ENCODE data around the gene BMS1. TPM values are rescaled to one million over a fixed set of nuclear protein-coding genes. Genes with fewer than 3 reads are reported as not detected.
"Not testable (repeated sequence)": the region's sequence is repeated elsewhere in the genome, so short reads cannot be mapped to it uniquely, and the experiment has no call there.

Gene BMS1, protein sequence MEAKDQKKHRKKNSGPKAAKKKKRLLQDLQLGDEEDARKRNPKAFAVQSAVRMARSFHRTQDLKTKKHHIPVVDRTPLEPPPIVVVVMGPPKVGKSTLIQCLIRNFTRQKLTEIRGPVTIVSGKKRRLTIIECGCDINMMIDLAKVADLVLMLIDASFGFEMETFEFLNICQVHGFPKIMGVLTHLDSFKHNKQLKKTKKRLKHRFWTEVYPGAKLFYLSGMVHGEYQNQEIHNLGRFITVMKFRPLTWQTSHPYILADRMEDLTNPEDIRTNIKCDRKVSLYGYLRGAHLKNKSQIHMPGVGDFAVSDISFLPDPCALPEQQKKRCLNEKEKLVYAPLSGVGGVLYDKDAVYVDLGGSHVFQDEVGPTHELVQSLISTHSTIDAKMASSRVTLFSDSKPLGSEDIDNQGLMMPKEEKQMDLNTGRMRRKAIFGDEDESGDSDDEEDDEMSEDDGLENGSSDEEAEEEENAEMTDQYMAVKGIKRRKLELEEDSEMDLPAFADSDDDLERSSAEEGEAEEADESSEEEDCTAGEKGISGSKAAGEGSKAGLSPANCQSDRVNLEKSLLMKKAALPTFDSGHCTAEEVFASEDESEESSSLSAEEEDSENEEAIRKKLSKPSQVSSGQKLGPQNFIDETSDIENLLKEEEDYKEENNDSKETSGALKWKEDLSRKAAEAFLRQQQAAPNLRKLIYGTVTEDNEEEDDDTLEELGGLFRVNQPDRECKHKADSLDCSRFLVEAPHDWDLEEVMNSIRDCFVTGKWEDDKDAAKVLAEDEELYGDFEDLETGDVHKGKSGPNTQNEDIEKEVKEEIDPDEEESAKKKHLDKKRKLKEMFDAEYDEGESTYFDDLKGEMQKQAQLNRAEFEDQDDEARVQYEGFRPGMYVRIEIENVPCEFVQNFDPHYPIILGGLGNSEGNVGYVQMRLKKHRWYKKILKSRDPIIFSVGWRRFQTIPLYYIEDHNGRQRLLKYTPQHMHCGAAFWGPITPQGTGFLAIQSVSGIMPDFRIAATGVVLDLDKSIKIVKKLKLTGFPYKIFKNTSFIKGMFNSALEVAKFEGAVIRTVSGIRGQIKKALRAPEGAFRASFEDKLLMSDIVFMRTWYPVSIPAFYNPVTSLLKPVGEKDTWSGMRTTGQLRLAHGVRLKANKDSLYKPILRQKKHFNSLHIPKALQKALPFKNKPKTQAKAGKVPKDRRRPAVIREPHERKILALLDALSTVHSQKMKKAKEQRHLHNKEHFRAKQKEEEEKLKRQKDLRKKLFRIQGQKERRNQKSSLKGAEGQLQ
- 17.9 and 18.9 TPM in 2 replicates for total RNA-seq (2014; rRNA removed; shearing (Covaris generic))

DNA sequence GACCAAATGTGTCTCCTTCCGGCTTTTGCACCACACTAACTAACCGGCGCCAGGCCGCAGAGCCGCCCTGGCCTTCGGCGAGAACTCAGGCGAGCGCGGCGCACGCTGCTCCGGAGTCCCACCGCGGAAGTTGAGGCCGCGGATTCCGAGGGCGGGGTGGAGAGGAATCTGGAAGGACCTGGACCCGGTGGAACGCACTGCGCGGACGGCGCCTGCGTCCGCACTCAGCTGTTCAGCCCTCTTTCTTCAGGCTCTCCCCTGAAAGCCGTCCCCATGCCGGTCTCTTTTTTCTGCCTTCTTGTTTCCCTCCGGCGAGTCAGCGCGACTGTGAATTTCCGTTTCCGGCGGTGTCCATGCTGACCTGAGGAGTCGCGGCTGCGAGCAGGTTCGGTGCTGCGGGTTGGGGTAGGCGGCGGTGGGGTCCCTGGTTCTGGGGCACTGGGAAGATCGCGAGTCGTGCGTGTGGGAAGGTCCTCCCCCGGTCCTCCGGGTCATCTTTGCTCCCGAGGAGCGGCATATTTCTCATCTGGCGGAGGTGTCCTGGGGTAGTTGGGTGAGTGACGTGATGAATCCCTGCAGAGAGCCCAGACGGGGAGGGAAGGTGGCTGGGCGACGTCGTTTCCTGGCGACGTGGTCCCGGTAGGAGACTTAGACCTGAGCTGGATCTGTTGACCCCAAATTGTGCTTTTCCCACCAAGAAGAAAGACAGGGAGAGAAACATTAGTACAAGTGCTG is at the start of gene BMS1:
Gene BMS1 (plus strand): TSS at position 350 of the 735 bp plus-strand sequence. CDS start 1,600 bp downstream, outside the sequence.
- peak; percentile 84 to 85 for DNase-seq
- Histone ChIP-seq H3K27me3 (no peaks in the 10 kb centered on the region), H3K9me3 (replicated peaks) (no peaks in the 10 kb centered on the region), H3K4me3 (peak within 1 kb of the TSS; percentile 87), H3K4me1 (no peaks in the 10 kb centered on the region), H3K27ac (peak within 1 kb of the TSS; percentile 77), H3K36me3 (no peaks in the 10 kb centered on the region; the same call in 1 of the 2 replicates)

DNA sequence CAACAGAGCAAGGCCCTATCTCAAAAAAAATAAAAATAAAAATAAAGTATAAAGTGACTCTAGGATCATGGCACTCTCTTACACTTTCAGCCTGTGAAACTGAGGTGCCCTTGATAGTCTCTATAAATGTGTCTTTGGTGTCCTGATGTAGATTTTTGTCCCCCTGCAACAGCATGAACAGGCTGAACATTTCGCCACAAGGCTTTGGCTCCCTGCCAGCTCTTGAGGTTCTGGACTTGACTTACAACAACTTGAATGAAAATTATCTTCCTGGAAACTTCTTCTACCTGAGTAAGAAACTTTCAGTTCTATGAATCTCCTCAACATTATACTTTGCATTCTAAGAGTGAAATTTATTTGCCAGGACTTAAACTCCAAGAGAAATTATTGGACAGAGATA is 48.1 kb upstream of the BMS1 start:
- no peaks in the 10 kb centered on the region for H3K27me3 ChIP-seq
- H3K4me1 ChIP-seq, result no peaks in the 10 kb centered on the region
- H3K36me3 ChIP-seq, result no peaks in the 10 kb centered on the region
- no peak overlapping the region for H3K27ac ChIP-seq
- DNase-seq, result peak in 1 of 2 experiments; percentile 18
- no peak overlapping the region for H3K4me3 ChIP-seq
- H3K9me3 ChIP-seq (replicated peaks), result no peaks in the 10 kb centered on the region

DNA sequence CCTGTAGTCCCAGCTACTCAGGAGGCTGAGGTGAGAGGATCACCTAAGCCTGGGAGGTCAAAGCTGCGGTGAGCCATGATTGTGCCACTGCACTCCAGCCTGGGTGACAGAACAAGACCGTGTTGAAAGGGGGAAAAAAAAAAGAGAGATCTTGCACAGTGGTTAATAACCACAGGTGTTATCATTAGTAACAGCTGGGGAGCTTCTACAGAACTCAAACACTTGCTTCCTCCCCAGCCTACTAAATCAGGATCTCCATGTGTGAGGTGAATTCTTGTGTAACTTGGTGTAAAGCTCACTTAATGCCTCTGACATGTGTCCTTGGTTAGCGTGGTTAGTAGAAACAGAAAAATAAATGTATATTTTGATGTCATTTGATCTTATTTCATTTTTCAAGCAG is 43.9 kb upstream of the BMS1 start:
- Histone ChIP-seq H3K4me3 (no peak overlapping the region), H3K4me1 (no peaks in the 10 kb centered on the region), H3K27ac (no peak overlapping the region), H3K27me3 (no peaks in the 10 kb centered on the region), H3K36me3 (no peaks in the 10 kb centered on the region), H3K9me3 (replicated peaks) (no peaks in the 10 kb centered on the region)
- DNase-seq, result peak in 1 of 2 experiments; percentile 3

DNA sequence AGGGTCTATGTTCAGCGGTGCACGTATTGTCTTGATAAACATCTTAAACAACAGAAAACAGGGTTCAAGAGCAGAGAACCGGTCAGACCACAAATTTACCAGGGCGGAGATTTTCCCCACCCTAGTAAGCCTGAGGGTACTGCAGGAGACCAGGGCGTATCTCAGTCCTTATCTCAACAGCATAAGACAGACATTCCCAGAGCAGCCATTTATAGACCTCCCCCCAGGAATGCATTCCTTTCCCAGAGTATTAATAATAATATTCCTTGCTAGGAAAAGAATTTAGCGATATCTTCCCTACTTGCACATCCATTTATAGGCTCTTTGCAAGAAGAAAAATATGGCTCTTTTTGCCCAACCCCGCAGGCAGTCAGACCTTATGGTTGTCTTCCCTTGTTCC is 41.1 kb upstream of the BMS1 start:
- not testable (repeated sequence) for DNase-seq

DNA sequence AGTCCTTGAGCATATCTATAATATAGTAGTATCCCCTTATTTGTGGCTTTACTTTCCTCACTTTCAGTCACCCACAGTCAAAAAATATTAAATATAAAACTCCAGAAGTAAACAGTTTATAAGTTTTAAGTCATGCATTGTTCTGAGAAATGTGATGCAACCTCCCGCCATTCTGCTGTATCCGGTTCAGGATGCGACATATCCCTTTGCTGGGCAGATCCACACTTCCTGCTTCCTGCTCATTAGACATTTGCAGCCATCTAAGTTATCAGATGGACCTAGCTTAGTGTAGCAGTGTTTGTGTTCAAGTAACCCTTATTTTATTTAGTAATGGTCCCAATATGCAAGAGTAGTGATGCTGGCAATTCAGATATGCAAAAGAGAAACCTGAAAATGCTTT is 38.9 kb upstream of the BMS1 start:
- Histone ChIP-seq H3K27me3 (no peaks in the 10 kb centered on the region), H3K36me3 (no peaks in the 10 kb centered on the region), H3K4me3 (no peak overlapping the region), H3K27ac (no peak overlapping the region), H3K4me1 (no peaks in the 10 kb centered on the region), H3K9me3 (replicated peaks) (no peaks in the 10 kb centered on the region)
- DNase-seq, result no peak

More for the DNA sequence above, 41.1 kb upstream of the BMS1 start:
- not testable (repeated sequence) for H3K27me3 ChIP-seq; H3K4me1 ChIP-seq; H3K4me3 ChIP-seq; H3K27ac ChIP-seq; H3K9me3 ChIP-seq (replicated peaks); H3K36me3 ChIP-seq

DNA sequence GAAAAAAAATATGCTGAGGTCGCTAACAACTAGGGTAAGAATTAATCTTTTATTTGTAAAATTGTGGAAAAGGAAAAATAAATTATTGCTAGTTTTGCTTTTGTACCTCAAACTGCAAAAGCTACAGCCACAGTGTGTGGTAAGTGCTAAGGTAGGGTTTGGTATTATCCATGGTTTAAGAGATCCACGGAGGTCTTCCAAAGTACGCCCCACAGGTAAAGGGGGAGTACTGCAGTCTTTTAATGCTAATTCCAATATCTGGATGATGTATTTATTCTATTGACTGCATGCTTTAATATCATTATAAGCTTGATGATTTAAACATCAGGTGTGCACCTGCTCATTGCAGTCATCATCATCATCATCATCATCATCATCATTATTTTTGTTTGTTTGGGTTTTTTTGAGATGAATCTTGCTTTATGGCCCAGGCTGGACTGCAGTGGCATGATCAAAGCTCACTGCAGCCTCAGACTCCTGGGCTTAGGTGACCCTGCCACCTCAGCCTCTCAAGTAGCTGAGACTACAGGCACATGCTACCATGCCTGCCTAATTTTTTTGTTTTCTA is 38.4 kb upstream of the BMS1 start:
- no peak for DNase-seq
- Histone ChIP-seq H3K4me3 (no peak overlapping the region), H3K27ac (no peak overlapping the region), H3K36me3 (no peaks in the 10 kb centered on the region), H3K4me1 (no peaks in the 10 kb centered on the region), H3K27me3 (no peaks in the 10 kb centered on the region), H3K9me3 (replicated peaks) (no peaks in the 10 kb centered on the region)

DNA sequence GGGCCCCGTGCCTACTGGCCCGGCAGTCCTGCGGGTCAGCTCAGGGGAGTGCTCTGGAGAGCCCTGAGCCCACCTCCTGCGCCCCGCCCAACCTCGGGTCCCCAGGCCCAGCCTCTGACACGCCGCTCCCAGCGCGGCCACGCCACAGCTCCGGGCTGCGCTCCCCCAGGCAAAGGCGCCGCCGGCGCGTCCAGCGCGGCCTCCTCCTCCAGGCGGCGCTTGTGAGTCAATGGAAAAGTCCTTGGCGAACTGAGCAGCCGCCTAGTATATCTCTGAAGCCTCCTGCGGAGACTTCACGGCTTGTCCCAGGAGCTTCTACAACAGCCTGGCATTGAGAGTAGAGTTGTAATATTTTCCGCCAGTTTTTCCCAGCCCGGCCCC is 29.5 kb upstream of the BMS1 start:
- Histone ChIP-seq H3K27ac (no peak overlapping the region), H3K4me1 (no peaks in the 10 kb centered on the region), H3K4me3 (peak overlapping the region; percentile 61), H3K36me3 (no peaks in the 10 kb centered on the region), H3K9me3 (replicated peaks) (no peaks in the 10 kb centered on the region), H3K27me3 (no peaks in the 10 kb centered on the region)
- DNase-seq, result peak; percentile 13 to 45

DNA sequence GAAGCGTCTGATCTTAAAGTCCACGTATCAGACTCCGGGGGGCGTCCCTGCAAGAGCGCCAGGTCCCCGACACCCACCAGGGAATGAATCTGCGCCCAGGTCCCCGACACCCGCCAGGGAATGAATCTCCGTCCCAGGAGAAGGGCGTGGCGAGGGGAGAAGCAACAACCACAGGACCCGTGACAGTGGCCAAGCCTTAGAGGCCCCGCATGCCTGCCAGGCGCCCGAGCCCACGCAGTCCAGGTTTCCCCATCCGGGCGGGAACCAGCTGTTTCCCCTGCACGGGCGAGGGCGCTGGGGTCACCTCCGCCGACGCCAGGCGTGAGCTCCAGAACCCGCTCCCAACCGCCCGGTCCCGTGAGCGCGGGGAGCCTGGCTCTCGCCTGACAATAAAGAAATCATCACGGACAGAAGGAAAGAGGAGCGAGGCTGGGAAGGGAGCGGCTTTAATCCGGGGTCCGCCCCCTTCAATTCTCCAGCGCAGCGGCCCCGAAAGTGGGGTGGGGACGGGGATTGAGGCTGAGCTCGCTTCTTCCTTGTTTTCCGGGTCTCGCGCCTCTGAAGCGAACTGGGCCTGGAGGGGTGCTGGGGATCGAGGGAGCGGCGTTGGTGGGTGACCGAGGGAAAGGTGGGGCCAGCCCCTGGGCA is 29.0 kb upstream of the BMS1 start:
- Histone ChIP-seq H3K4me1 (no peaks in the 10 kb centered on the region), H3K4me3 (peak overlapping the region; percentile 61), H3K36me3 (no peaks in the 10 kb centered on the region), H3K27ac (peak overlapping the region; percentile 36; the same call in 1 of the 2 replicates), H3K27me3 (no peaks in the 10 kb centered on the region), H3K9me3 (replicated peaks) (no peaks in the 10 kb centered on the region)
- DNase-seq, result peak; percentile 3 to 11

DNA sequence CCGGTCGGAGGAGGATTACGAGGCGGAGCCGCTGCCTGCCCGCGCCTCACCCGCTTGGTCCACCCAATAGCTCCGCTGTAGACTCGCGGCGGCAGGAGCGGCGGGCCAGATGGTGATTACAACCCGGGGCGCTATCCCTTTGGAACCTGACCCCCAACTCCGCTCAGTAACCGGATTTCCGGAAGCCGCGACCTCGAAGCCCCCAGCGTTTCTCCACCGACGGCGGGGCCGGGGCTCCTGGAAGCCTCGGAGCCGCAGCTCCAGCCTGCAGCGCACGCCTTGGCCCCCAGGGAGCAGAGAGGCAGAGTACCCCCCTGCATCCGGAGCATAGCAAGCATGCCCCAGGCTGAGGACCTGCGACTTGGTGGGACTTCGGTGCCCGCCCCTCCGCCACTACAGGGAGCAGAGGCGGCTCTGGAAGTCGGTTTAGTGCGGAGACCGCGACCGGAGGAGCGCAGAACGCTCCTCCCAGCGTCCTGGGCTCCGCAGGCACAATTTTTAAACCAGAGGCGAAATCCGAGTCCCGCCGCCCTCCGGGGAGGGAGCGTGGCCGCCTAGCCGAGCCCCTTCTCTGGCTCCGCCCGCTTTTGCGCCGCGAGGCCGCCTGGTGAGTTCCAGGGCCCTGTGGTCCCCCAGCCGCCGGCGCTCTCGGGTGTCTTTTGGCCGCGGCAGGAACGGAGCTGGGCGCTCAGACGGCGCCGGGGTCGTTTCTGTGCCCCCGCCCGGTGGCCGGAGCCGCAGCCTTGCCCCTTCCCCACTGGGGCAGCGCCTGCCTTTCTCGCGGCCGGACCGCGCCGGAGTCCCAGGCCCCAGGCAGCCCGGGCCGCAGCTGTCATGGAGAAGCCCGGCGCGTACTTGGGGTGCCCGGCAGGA is 28.2 kb upstream of the BMS1 start:
- peak; percentile 32 to 46 for DNase-seq
- no peaks in the 10 kb centered on the region for H3K27me3 ChIP-seq
- no peaks in the 10 kb centered on the region for H3K36me3 ChIP-seq

DNA sequence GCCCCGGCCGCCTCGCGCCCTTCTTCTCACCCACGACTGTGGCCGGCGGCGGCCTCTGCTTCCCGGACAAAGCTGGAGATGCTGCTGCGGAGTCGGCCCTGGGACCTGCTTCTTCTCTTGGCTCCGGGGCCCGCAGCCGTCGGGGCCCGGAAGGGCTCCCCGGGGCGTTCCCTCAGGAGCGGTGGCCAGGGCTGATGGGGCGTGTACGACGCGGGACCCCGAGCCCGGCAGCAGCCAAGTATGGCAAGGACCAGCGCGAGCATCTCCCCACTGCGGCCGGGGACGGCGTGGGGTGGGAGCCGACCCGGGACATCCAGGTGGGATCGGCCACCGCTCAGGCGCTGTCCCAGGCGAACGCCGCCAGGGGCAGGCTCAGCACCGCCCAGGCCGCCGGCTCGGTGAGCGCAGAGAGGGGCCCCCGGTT is 27.6 kb upstream of the BMS1 start:
- H3K27ac ChIP-seq, result no peak overlapping the region
- no peaks in the 10 kb centered on the region for H3K36me3 ChIP-seq
- DNase-seq, result no peak
- no peaks in the 10 kb centered on the region for H3K9me3 ChIP-seq (replicated peaks)
- H3K4me3 ChIP-seq, result peak overlapping the region; percentile 61
- H3K27me3 ChIP-seq, result no peaks in the 10 kb centered on the region
- H3K4me1 ChIP-seq, result no peaks in the 10 kb centered on the region

More for the DNA sequence above, 28.2 kb upstream of the BMS1 start:
- no peaks in the 10 kb centered on the region for H3K4me1 ChIP-seq
- no peaks in the 10 kb centered on the region for H3K9me3 ChIP-seq (replicated peaks)
- peak overlapping the region; percentile 61 for H3K4me3 ChIP-seq
- H3K27ac ChIP-seq, result peak overlapping the region; percentile 36; the same call in 1 of the 2 replicates

DNA sequence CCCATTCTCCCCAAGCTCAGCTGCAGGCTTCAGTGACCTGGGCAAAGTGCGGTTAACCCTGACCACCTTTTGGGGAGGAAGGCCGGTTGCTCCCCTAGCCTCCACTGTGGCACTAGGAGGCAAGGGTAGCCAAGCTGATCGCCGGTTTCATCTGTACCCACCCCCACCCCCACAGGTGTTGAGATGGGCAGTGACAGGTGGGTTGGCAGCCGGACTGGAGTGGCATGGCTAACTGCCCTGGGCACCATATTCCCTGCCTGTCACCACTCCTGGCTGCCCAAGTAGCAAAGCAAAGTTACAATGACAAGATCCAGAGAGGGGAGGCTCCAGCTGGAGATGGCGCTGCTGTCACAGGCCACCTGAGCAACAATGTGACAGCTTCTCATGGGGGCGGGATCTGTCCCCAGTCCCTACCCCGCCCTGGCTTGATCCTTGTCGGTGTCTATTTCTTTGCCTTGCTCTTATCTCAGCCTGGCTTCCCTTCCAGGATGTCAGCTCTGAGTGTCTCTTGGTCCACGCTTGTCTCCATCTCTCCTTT is 27.0 kb upstream of the BMS1 start:
- Histone ChIP-seq H3K4me1 (no peaks in the 10 kb centered on the region), H3K27me3 (no peaks in the 10 kb centered on the region), H3K27ac (no peak overlapping the region), H3K9me3 (replicated peaks) (no peaks in the 10 kb centered on the region), H3K36me3 (no peaks in the 10 kb centered on the region), H3K4me3 (no peak overlapping the region)
- DNase-seq, result no peak

DNA sequence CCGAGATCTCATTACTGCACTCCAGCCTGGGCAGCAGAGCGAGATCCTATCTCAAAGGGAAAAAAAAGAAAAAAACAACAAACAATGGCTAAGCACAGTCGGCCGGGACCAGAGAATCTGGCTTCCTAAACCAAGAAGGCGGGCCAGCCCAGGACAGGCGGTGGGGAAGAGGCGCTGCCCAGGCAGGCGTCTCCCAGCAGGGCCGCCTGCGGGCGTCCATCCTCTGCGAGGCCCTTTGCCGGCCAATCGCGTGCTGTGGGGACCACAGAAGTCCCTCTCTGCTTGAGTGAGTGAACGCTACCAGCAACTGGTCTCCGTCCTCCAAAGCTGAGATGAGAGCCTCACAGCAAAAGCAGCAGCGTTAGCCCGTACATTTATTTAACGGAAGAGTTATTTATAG is 14.7 kb upstream of the BMS1 start:
- Histone ChIP-seq H3K4me3 (no peak overlapping the region), H3K27ac (no peak overlapping the region), H3K27me3 (no peaks in the 10 kb centered on the region), H3K9me3 (replicated peaks) (no peaks in the 10 kb centered on the region), H3K36me3 (no peaks in the 10 kb centered on the region), H3K4me1 (no peaks in the 10 kb centered on the region)
- no peak for DNase-seq

Measured in SJCRH30 (cell line).